HepG2 (cell line): ENCODE data around the gene KCNQ5. TPM values are rescaled to one million over a fixed set of nuclear protein-coding genes. Genes with fewer than 3 reads are reported as not detected.

Experiments used
- ATAC-seq: fragments of 200-7000 bp; cut with Tn5 transposase; 3 replicates; pipeline ENCODE4 v1.9.1; 2020; ENCODE audit warnings: mild to moderate bottlenecking, moderate library complexity
- BruUV-seq: library from RNA; stranded (reverse); fragments of 400-500 nt; replicated peaks from 2 replicates; lab custom pipeline; 2021; lab: Mats Ljungman, UMichigan
- CTCF ChIA-PET: fragments of 300-600 bp; formaldehyde crosslinking; extraction: SDS; loops from one replicate; lab custom pipeline; 2021; ENCODE audit warnings: low total read pairs, inconsistent platforms, low intra/inter-chr PET ratio; lab: Yijun Ruan, JAX
- POLR2A ChIA-PET: fragments of 350-600 bp; sonication (Branson Sonifier 250); formaldehyde crosslinking; loops from one replicate; lab custom pipeline; 2020; ENCODE audit warnings: antibody characterized with exemption, inconsistent platforms; lab: Yijun Ruan, JAX
- DNase-seq: peaks from one replicate; pipeline ENCODE4 v3.0.0-alpha.2; 2015; ENCODE audit warnings: low spot score
- FAIRE-seq: peaks from 3 replicates; lab custom pipeline; 2011; peaks lifted over from hg19 to GRCh38; lab: Jason Lieb, UNC
- H2AFZ ChIP-seq: one replicate; pipeline ENCODE4 v1.6.1; 2011; ENCODE audit warnings: low read length, inconsistent platforms
- H3K27ac ChIP-seq: fragments of 300-600 bp; 3 replicates; pipeline ENCODE4 v1.8.0; 2011; ENCODE audit warnings: mixed run types, mild to moderate bottlenecking, mixed read lengths, low read length, inconsistent platforms; ENCODE audit not compliant: insufficient read depth; ENCODE audit errors: extremely low read length
- H3K27me3 ChIP-seq, 2 experiments: fragments of 200-600 bp in 1 of 2; 2 replicates in 1 of 2; 3 replicates in 1 of 2; pipeline versions ENCODE4 v1.6.0 to v1.8.0; 2011; ENCODE audit warnings: low read length in 2 of 2, mild to moderate bottlenecking in 2 of 2, moderate library complexity in 2 of 2, inconsistent platforms in 1 of 2; ENCODE audit not compliant: insufficient read depth in 2 of 2, control insufficient read depth in 1 of 2
- H3K36me3 ChIP-seq, 2 experiments: fragments of 200-600 bp in 1 of 2; replicated peaks in 1 of 2; 2 replicates in 1 of 2; 3 replicates in 1 of 2; pipeline versions ENCODE4 v1.5.1 to v1.8.0; 2011; ENCODE audit warnings: low read length in 2 of 2, inconsistent platforms in 1 of 2; ENCODE audit not compliant: insufficient read depth in 2 of 2, control insufficient read depth in 1 of 2
- H3K4me1 ChIP-seq: 2 replicates; pipeline ENCODE4 v1.5.1; 2012; ENCODE audit warnings: low read length, inconsistent platforms; ENCODE audit not compliant: insufficient read depth
- H3K4me2 ChIP-seq: 2 replicates; pipeline ENCODE4 v1.6.0; 2011; ENCODE audit warnings: low read depth, low read length, inconsistent platforms
- H3K4me3 ChIP-seq, 3 experiments: fragments of 200-600 bp in 1 of 3; sonication (generic), shearing (Covaris generic) in 1 of 3; replicated peaks in 1 of 3; 2 replicates each; pipeline ENCODE4 v1.5.1; 2011 to 2016; ENCODE audit warnings: low read length in 3 of 3, inconsistent platforms in 2 of 3, low read depth in 2 of 3, mild to moderate bottlenecking in 2 of 3, control low read depth in 1 of 3, mixed read lengths in 1 of 3; ENCODE audit not compliant: insufficient read depth in 1 of 3
- H3K79me2 ChIP-seq: one replicate; pipeline ENCODE4 v1.6.1; 2011; ENCODE audit warnings: low read length, inconsistent platforms; ENCODE audit not compliant: insufficient read depth
- H3K9ac ChIP-seq: 2 replicates; pipeline ENCODE4 v1.6.0; 2011; ENCODE audit warnings: mild to moderate bottlenecking, low read depth, low read length, inconsistent platforms; ENCODE audit not compliant: insufficient read depth
- H3K9me3 ChIP-seq: 2 replicates; pipeline ENCODE4 v1.5.1; 2012; ENCODE audit warnings: mild to moderate bottlenecking, low read length
- H4K20me1 ChIP-seq: 2 replicates; pipeline ENCODE4 v1.6.0; 2011; ENCODE audit warnings: inconsistent platforms, mild to moderate bottlenecking, low read length, moderate library complexity; ENCODE audit not compliant: insufficient read depth
- BRF2 ChIP-seq: sonication (generic); formaldehyde crosslinking; IDR thresholded peaks from 2 replicates; pipeline ENCODE4 v1.8.1; 2022; ENCODE audit warnings: mild to moderate bottlenecking, missing genetic modification reagents
- CSRNP2 ChIP-seq: sonication (generic); formaldehyde crosslinking; conservative IDR thresholded peaks from 2 replicates; pipeline ENCODE4 v1.8.0; 2022; ENCODE audit warnings: low read depth, missing genetic modification reagents
- KDM5A ChIP-seq: fragments of 200-600 bp; sonication (generic); IDR thresholded peaks from 2 replicates; pipeline ENCODE4 v1.7.0; 2018; ENCODE audit warnings: antibody characterized with exemption, mild to moderate bottlenecking, low read length, borderline replicate concordance
- MNT ChIP-seq: fragments of 450-650 bp; IDR thresholded peaks from 2 replicates; pipeline ENCODE4 v1.6.1; 2016
- NFAT5 ChIP-seq: sonication (generic); formaldehyde crosslinking; IDR thresholded peaks from 2 replicates; pipeline ENCODE4 v1.4.0; 2020; ENCODE audit warnings: missing genetic modification reagents
- PHB2 ChIP-seq: fragments of 450-650 bp; IDR thresholded peaks from 2 replicates; pipeline ENCODE4 v1.6.1; 2018; ENCODE audit not compliant: partially characterized antibody
- PHF8 ChIP-seq: sonication (generic); formaldehyde crosslinking; IDR thresholded peaks from 2 replicates; pipeline ENCODE4 v1.5.0; 2020; ENCODE audit warnings: missing genetic modification reagents
- RARA ChIP-seq: IDR thresholded peaks from 2 replicates; pipeline ENCODE4 v1.6.1; 2016; ENCODE audit warnings: missing genetic modification reagents, missing compliant biosample characterization
- REXO4 ChIP-seq: sonication (generic); formaldehyde crosslinking; IDR thresholded peaks from 2 replicates; pipeline ENCODE4 v1.8.0; 2022; ENCODE audit warnings: missing genetic modification reagents, mild to moderate bottlenecking, borderline replicate concordance
- ZBTB8A ChIP-seq: sonication (generic); formaldehyde crosslinking; IDR thresholded peaks from 2 replicates; pipeline ENCODE4 v1.4.0; 2020; ENCODE audit warnings: mild to moderate bottlenecking, low read depth, missing genetic modification reagents, borderline replicate concordance
- ZIK1 ChIP-seq: sonication (generic); formaldehyde crosslinking; IDR thresholded peaks from 2 replicates; pipeline ENCODE4 v1.5.0; 2020; ENCODE audit warnings: mild to moderate bottlenecking, low read depth, missing genetic modification reagents, borderline replicate concordance
- ZKSCAN8 ChIP-seq: IDR thresholded peaks from 2 replicates; pipeline ENCODE4 v1.6.1; 2016; ENCODE audit warnings: borderline replicate concordance, missing genetic modification reagents, missing compliant biosample characterization
- ZNF180 ChIP-seq: sonication (generic); formaldehyde crosslinking; IDR thresholded peaks from 2 replicates; pipeline ENCODE4 v1.4.0; 2020; ENCODE audit warnings: low read depth, missing genetic modification reagents, borderline replicate concordance
- ZNF572 ChIP-seq: sonication (generic); formaldehyde crosslinking; IDR thresholded peaks from 2 replicates; pipeline ENCODE4 v1.5.1; 2020; ENCODE audit warnings: mild to moderate bottlenecking, missing genetic modification reagents
- ZNF577 ChIP-seq: sonication (generic); formaldehyde crosslinking; IDR thresholded peaks from 2 replicates; pipeline ENCODE4 v1.4.0; 2020; ENCODE audit warnings: mild to moderate bottlenecking, low read depth, missing genetic modification reagents, borderline replicate concordance
- in situ Hi-C: cut with HindIII; loops from 2 replicates; pipeline ENCODE4 v1.10.0; 2017; ENCODE audit warnings: low pct_unique_long_range_greater_than_20kb; ENCODE audit not compliant: extremely low pct_ligation_motif_present
- intact Hi-C: fragments of 100-400 bp; cut with micrococcal nuclease; formaldehyde crosslinking; loops from one replicate; pipeline ENCODE4 v1.10.0; 2022; ENCODE audit not compliant: unreplicated experiment
- polyA plus RNA-seq, 8 experiments: library from polyadenylated mRNA; depleted of rRNA in 3 of 8; stranded (reverse) in 7 of 8; unstranded in 1 of 8; fragments of >200 nt; fragmentation: Illumina TruSeq in 4 of 8; extraction: Trizol in 4 of 8; gene quantifications; 2 replicates each; pipeline versions ENCODE4 v1.2.1 to v1.2.3, GENCODE V29; 2011 to 2016; ENCODE audit warnings: low read depth in 4 of 8, missing spikeins in 1 of 8, mixed read lengths in 1 of 8; ENCODE audit not compliant: insufficient read depth in 1 of 8
- total RNA-seq, 5 experiments: library from RNA; depleted of rRNA; stranded (reverse); fragments of >200 nt; fragmentation: Illumina TruSeq; extraction: Trizol; gene quantifications; 2 replicates each; pipeline ENCODE4 v1.2.3, GENCODE V29; 2016; ENCODE audit warnings: low read depth in 1 of 5

Gene KCNQ5
- total and polyA plus RNA-seq, 2 of the 13 experiments (the other 11 are each of a cell fraction or from before 2014, with no cell fraction given): 0.04 TPM; not detected in 1

GRCh38 chr6:72864236-72864635 is 242.4 kb downstream of the KCNQ5 start (continued):
- no peak for TF ChIP-seq NFAT5 (CRISPR knock-in tag)
- TF ChIP-seq ZNF577: no peak
- no peak for TF ChIP-seq PHF8
- TF ChIP-seq ZBTB8A (CRISPR knock-in tag): no peak
- TF ChIP-seq ZIK1 (CRISPR knock-in tag): no peak

GRCh38 chr6:72864799-72865198 is 242.9 kb downstream of the KCNQ5 start:
- DNase-seq: no peak
- Histone ChIP-seq H3K27me3 (peaks cover 0 to 1% of the 10 kb centered on the region in 2 experiments; a peak in 1 of 5 replicates), H3K4me2 (no peak overlapping the region), H3K9ac (no peak overlapping the region), H2AFZ (no peak overlapping the region), H4K20me1 (no peaks in the 10 kb centered on the region), H3K4me1 (no peaks in the 10 kb centered on the region), H3K9me3 (no peaks in the 10 kb centered on the region), H3K4me3 (no peak overlapping the region), H3K27ac (no peak overlapping the region), H3K36me3 (no peaks in the 10 kb centered on the region), H3K79me2 (no peaks in the 10 kb centered on the region)
- CTCF ChIA-PET: no interaction called here
- in situ Hi-C loops: no loop called here
- no peak for ATAC-seq
- POLR2A ChIA-PET: no interaction called here
- intact Hi-C loops: no loop called here
- FAIRE-seq: no peak
- no TSS peak for BruUV-seq
- no peak for TF ChIP-seq ZNF180 (CRISPR knock-in tag)
- TF ChIP-seq PHB2: no peak
- no peak for TF ChIP-seq MNT
- no peak for TF ChIP-seq CSRNP2 (CRISPR knock-in tag)
- no peak for TF ChIP-seq KDM5A
- TF ChIP-seq RARA (CRISPR knock-in tag): no peak
- no peak for TF ChIP-seq ZKSCAN8 (CRISPR knock-in tag)
- TF ChIP-seq REXO4 (CRISPR knock-in tag): no peak
- no peak for TF ChIP-seq BRF2 (CRISPR knock-in tag)
- no peak for TF ChIP-seq ZNF572 (CRISPR knock-in tag)
